ENCODE data around the gene SH3PXD2B. TPM values are rescaled to one million over a fixed set of nuclear protein-coding genes. Genes with fewer than 3 reads are reported as not detected.

SH3PXD2B gene
- total RNA-seq, 2 donors from 2014 or later, result 12.2 to 13.2 TPM

DNA sequence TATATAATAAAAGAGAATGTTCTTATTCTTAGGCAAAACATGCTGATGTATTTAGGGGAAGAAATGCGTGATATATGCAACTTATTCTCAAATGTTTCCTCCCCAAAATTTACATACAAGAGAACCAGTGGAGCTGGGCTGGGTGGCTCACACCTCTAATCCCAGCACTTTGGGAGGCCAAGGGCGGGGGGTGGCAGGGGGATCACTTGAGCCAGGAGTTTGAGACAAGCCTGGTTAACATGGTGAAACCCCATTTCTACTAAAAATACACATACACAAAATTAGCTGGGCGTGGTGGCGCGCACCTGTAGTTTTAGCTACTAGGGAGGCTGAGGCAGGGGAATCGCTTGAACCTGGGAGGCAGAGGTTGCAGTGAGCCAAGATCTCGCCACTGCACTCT is 143.3 kb downstream of the SH3PXD2B start:
- Histone ChIP-seq H3K27me3 (no peaks in the 10 kb centered on the region), H3K9ac (ENCODE audit: low read depth in 2 of 2, low read length in 2 of 2) (no peak overlapping the region), H3K4me1 (no peaks in the 10 kb centered on the region), H3K36me3 (no peaks in the 10 kb centered on the region), H3K4me3 (no peak overlapping the region), H3K9me3 (no peaks in the 10 kb centered on the region), H3K27ac (no peak overlapping the region)
- DNase-seq, result no peak
- intact Hi-C loops (cut with DNase I), result no loop called here
- no peak for TF ChIP-seq CTCF (IDR thresholded peaks at IDR 0.05)

DNA sequence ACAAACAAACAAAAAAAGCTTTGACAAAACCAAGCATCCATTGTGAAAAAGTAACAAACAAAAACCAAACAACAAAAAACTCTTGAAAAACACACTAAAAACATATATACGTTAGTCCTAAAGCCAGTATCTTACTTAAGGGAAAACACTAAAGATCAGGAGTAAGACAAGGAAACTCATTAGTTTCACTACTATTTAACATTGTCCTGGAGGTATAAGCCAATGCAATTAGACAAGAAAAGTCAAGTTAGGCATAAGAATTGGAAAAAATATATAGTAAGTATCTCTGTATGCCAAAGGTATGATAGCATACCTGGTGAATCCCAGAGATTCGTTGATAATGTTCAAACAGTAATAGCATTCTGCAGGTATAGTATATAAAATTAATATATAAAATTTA is 148.9 kb downstream of the SH3PXD2B start:
- Histone ChIP-seq H3K9me3 (no peaks in the 10 kb centered on the region), H3K36me3 (no peaks in the 10 kb centered on the region), H3K4me3 (no peak overlapping the region), H3K27ac (no peak overlapping the region), H3K27me3 (no peaks in the 10 kb centered on the region), H3K4me1 (no peaks in the 10 kb centered on the region), H3K9ac (ENCODE audit: low read depth in 2 of 2, low read length in 2 of 2) (no peak overlapping the region)
- TF ChIP-seq CTCF (IDR thresholded peaks at IDR 0.05), result no peak
- DNase-seq, result no peak
- intact Hi-C loops (cut with DNase I), result no loop called here

- no peak overlapping the region for H3K27ac ChIP-seq
- intact Hi-C loops (cut with DNase I), result no loop called here
- no peak overlapping the region for H3K9ac ChIP-seq (ENCODE audit: low read depth in 2 of 2, low read length in 2 of 2)
- no peaks in the 10 kb centered on the region for H3K4me1 ChIP-seq
- H3K4me3 ChIP-seq, result no peak overlapping the region
- H3K9me3 ChIP-seq, result no peaks in the 10 kb centered on the region
- no peak for DNase-seq
- TF ChIP-seq CTCF (IDR thresholded peaks at IDR 0.05), result no peak
- H3K36me3 ChIP-seq, result no peaks in the 10 kb centered on the region
- no peaks in the 10 kb centered on the region for H3K27me3 ChIP-seq
These were observed 150.6 kb downstream of the SH3PXD2B start for GRCh38 chr5:172303572-172304335.

GRCh38 chr5:172303162-172303561 is 151.2 kb downstream of the SH3PXD2B start:
- no peaks in the 10 kb centered on the region for H3K36me3 ChIP-seq
- no peaks in the 10 kb centered on the region for H3K9me3 ChIP-seq
- DNase-seq, result no peak
- H3K4me3 ChIP-seq, result no peak overlapping the region
- H3K9ac ChIP-seq (ENCODE audit: low read depth in 2 of 2, low read length in 2 of 2), result no peak overlapping the region
- no peaks in the 10 kb centered on the region for H3K4me1 ChIP-seq
- no peak for TF ChIP-seq CTCF (IDR thresholded peaks at IDR 0.05)
- no peak overlapping the region for H3K27ac ChIP-seq
- intact Hi-C loops (cut with DNase I), result no loop called here
- no peaks in the 10 kb centered on the region for H3K27me3 ChIP-seq

GRCh38 chr5:172302047-172302710 is 152.1 kb downstream of the SH3PXD2B start:
- Histone ChIP-seq H3K36me3 (no peaks in the 10 kb centered on the region), H3K27ac (no peak overlapping the region), H3K9me3 (no peaks in the 10 kb centered on the region), H3K4me3 (no peak overlapping the region), H3K9ac (ENCODE audit: low read depth in 2 of 2, low read length in 2 of 2) (no peak overlapping the region), H3K4me1 (no peaks in the 10 kb centered on the region), H3K27me3 (no peaks in the 10 kb centered on the region)
- no peak for DNase-seq
- no peak for TF ChIP-seq CTCF (IDR thresholded peaks at IDR 0.05)
- intact Hi-C loops (cut with DNase I), result no loop called here
